LNCAP (cell line): ENCODE results near the gene PLP2.

Source experiments
- CTCF ChIP-seq: fragments of 450-650 bp; IDR thresholded peaks from 2 replicates; pipeline ENCODE4 v1.5.1; 2017; ENCODE audit warnings: mild to moderate bottlenecking

The PLP2 gene

DNA sequence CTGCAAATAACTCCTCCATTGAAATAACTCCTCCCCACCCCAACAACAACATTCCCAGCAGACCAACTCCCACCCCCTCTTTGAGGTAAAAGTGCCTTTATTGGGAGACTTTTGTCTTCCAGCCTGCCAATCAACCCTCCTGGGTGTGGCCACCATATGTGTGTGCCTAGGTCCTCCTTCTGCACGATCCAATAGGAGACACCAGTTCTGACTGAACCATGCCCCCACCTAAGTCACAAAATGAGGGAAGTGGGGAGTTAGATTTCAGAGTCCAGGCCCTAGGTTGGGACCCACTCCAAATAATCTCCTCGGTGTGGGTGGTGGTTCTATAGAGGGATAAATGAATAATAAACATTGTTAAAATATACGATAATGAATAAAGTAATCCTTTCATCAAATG lies 3.0 kb downstream of the PLP2 start:
- TF ChIP-seq CTCF: no peak

DNA sequence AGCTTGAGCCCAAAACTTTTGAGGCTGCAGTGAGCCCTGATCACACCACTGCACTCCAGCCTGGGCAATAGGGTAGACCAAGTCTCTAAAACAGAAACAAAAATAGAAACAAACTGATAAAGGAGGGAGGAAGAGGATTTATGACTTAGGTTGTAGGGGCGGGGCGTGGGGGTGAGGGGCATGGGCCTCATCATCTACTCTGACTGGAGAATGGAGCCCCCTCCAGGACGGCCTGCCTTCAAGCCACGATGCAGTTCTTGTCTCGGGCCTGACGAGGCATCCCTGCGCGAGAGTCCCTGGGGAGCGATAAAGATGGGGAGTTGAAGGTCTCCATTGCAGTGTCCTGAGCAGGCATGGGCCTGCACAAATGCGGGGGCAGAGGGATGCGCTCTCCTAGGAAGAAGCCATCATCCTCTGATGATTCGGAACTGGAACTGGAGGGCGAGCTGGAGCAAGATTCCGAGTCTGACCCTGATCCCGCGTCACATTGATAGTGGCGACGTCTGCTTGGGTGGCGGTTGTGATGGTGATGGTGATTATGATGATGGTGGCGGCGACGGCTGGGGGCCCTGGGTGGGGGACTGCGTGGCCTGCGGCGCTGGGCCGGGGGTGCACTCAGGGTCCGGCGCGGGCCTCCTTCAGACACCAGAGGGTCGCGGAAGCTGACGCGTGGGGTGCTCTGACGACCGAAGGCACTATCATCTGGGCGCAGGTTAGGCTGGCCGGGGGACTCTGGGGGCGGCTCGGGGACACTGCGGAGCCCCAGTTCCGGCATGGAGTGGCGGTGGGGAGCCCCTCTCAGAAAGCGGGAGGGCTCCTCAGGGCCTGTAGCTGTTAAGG lies 4.0 kb downstream of the PLP2 start:
- TF ChIP-seq CTCF: no peak

DNA sequence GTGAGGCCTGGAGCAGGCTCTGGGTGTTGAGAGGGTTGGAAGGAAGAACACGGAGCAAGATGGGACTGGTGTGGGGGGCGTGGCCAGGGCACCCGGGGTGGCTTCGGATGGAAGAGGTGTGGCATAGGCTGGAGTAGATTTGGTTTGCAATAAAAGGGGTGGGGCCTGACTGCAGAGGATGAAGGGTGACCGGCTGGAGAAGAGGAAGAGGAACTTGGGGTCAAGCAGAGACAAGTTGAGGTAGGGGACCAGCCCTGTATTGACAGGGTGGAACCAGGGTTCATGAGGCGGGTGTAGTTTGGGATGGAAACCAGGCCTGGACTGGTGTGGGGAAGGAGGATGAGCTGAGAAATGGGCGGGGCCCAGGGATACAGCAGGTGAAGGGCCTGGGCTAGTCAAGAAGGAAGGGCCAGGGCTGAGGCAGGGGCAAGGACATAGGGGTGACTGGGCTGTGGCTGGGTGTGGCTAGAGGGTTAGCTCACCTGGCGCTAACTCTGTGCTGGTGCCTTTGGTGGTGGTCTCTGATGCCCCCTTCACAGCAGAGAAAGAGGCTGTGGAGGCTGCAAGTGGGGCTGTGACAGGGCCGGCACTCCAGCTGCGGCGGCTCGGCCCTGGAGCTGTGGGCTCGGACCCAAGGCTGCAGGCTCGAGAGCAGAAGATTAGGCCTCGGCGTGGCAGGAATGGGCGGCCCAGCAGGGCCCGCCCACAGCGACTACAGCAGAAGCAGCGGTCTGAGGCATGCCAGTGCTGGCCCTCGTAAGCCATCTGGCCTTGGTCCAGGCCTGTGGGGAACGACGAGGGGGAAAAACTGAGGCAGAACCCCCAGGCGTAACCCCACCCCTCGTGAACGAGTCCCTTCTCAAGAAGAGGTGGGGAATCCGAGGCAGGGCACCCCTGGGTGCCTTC lies 5.0 kb downstream of the PLP2 start:
- TF ChIP-seq CTCF: no peak

DNA sequence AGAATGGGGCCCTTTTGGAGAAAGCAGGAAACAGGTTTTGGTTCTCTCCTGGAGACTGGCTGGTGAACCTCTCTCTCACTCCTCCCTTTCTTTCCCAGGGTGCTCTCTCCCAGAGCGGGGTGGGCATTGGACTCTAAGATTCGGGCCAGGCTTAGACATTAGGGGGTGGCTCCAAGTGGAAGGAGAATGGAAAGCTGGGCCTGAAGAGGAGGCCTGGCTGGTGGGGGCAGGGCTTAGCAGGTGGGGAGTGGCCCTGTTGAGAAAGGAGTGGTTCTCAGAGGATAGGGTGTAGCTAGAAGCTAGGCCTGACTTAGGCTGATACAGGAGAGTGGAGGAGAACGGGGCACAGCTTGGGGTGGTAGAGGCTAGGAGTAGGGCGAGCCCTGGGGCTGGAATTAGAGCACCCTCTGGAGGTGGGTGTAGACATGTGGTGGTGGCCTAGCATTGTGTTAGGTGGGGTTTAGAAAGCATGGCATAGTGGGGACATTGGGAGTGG lies 5.7 kb downstream of the PLP2 start:
- TF ChIP-seq CTCF: no peak

DNA sequence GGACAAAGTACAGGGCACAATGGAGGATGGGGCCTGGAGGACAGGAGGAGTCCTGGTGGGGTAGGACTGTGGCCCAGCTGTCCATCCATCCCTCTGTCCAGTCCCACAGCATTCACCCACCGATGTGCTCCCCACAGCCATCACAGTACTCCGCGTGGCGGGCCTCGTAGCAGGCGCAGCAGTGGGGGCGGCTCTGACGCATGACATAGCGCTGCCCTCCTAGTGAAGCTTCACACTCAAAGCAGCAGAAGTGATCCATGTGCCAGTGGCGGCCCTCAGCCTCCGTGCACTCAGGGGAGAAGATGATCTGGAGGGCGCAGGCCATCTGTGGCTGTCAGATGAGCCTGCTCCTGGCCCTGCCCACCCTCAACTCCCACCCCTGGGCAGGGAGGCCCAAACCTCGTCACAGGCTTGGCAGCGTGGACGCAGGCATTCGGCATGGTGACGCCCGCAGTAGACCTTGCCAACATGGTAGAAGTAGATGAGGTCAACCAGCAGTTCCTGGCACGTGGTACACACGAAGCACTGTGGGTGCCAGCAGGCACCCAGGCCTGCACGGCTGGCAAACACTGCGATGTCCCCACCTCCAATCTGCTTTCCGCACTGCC lies 6.3 kb downstream of the PLP2 start:
- TF ChIP-seq CTCF: no peak

GRCh38 chrX:49178537-49178936 lies 6.8 kb downstream of the PLP2 start:
- no peak for TF ChIP-seq CTCF

- no peak for TF ChIP-seq CTCF
Measured at GRCh38 chrX:49179358-49179757, 7.7 kb downstream of the PLP2 start.
